HG03025 (cell line): ENCODE data around the gene MPHOSPH9.

Experiments
- ATAC-seq: cut with Tn5 transposase; IDR thresholded peaks from one replicate; pipeline ENCODE4 v1.9.1; 2021; ENCODE audit warnings: mild to moderate bottlenecking, moderate library complexity; ENCODE audit not compliant: unreplicated experiment, low FRiP score

MPHOSPH9 gene

GRCh38 chr12:123132951-123133619 is 99.9 kb downstream of the MPHOSPH9 start:
- no peak for ATAC-seq

- ATAC-seq, result no peak
Observed at GRCh38 chr12:123131879-123132402, 101.0 kb downstream of the MPHOSPH9 start.

GRCh38 chr12:123131291-123131832 is 101.6 kb downstream of the MPHOSPH9 start:
- no peak for ATAC-seq

GRCh38 chr12:123129621-123130020 is 103.3 kb downstream of the MPHOSPH9 start:
- no peak for ATAC-seq

GRCh38 chr12:123127182-123127495 is 105.8 kb downstream of the MPHOSPH9 start:
- ATAC-seq, result no peak

GRCh38 chr12:123126294-123127181 is 106.4 kb downstream of the MPHOSPH9 start:
- ATAC-seq, result no peak

GRCh38 chr12:123122626-123123025 is 110.3 kb downstream of the MPHOSPH9 start:
- ATAC-seq, result no peak

GRCh38 chr12:123121670-123122069 is 111.3 kb downstream of the MPHOSPH9 start:
- no peak for ATAC-seq

GRCh38 chr12:123120452-123121166 is 112.3 kb downstream of the MPHOSPH9 start:
- ATAC-seq, result peak; percentile 28

GRCh38 chr12:123119808-123120207 is 113.1 kb downstream of the MPHOSPH9 start:
- ATAC-seq, result peak; percentile 67

- no peak for ATAC-seq
Observed at GRCh38 chr12:123118497-123118896, 114.4 kb downstream of the MPHOSPH9 start.

GRCh38 chr12:123115409-123116121 is 117.4 kb downstream of the MPHOSPH9 start:
- ATAC-seq, result no peak

GRCh38 chr12:123114304-123115083 is 118.4 kb downstream of the MPHOSPH9 start:
- ATAC-seq, result no peak

GRCh38 chr12:123113026-123113425 is 119.9 kb downstream of the MPHOSPH9 start:
- ATAC-seq, result no peak

GRCh38 chr12:123111498-123112165 is 121.3 kb downstream of the MPHOSPH9 start:
- ATAC-seq, result no peak

GRCh38 chr12:123109319-123109772 is 123.6 kb downstream of the MPHOSPH9 start:
- ATAC-seq, result no peak

GRCh38 chr12:123108682-123109066 is 124.3 kb downstream of the MPHOSPH9 start:
- no peak for ATAC-seq

- ATAC-seq, result no peak
Observed at GRCh38 chr12:123107926-123108681, 124.8 kb downstream of the MPHOSPH9 start.
